HG02970 (cell line): Measurements from ENCODE around the gene SLAMF1.

Source experiments
- ATAC-seq: cut with Tn5 transposase; IDR thresholded peaks from one replicate; pipeline ENCODE4 v1.9.1; 2021; ENCODE audit warnings: mild to moderate bottlenecking, moderate library complexity, moderate number of reproducible peaks; ENCODE audit not compliant: unreplicated experiment, low FRiP score

Gene SLAMF1

GRCh38 chr1:160625725-160626498 lies 20.9 kb downstream of the SLAMF1 start:
- no peak for ATAC-seq

- no peak for ATAC-seq
These were observed 21.5 kb downstream of the SLAMF1 start for GRCh38 chr1:160625321-160625720.

- no peak for ATAC-seq
These were observed 22.4 kb downstream of the SLAMF1 start for GRCh38 chr1:160624464-160624863.

DNA sequence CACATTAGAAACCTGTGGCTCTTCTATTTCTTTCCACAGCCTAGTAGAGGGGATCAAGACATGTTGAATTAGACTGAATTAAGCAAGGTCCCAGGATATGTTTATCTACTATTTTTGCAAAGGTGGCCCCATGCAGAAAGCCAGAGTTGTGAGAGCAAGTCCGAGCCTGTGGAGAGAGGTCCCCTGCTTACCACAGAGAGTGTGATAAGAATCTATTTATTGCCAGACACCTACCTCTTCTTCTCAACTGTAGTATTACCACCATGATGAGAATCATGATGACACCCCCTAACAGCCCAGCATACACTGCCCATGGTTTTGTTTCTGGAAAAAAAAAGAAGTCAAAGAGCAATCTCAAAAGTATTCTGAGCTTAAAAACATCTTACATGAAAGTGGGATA lies 23.0 kb downstream of the SLAMF1 start:
- no peak for ATAC-seq

- no peak for ATAC-seq
These were observed 23.6 kb downstream of the SLAMF1 start for GRCh38 chr1:160623227-160623633.

- ATAC-seq = no peak
These were observed 24.2 kb downstream of the SLAMF1 start for GRCh38 chr1:160622501-160623226.

DNA sequence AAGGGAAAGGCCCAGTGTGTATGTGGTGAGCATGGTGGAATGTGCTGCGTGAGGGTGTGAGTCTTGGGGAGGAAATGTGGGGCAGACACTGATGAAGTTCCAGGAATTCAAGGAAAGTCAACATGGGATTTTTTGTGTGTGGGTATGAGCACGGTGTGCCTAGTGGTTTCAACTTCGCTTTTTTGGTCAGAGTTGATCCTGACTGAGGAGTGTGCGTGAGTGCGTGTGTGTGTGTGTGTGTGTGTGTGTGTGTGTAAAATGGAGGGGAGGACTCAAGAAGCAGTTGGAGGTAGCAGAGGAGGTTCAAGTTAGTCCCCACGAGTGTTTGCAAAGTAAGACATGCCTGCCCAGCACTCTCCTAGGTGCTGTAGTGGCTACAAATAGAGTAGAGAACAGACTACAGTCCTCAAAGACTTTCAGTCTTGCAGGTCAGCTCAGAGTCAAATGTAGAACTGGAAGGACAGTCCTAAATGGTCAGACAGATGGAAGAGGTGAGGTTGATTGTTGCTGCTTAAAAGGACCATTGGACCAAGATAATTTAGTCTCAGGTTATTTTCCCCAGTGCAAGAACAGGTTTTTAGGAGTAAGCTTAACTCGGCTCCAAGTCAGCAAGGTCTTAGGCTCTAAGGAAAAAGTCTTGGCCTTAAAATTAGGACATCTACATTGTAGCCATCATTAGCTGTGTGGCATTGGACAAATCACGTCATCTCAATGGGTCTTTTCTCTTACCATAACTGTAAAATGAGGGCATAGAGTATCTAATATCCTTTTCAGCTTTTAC lies 25.0 kb downstream of the SLAMF1 start:
- ATAC-seq = no peak

DNA sequence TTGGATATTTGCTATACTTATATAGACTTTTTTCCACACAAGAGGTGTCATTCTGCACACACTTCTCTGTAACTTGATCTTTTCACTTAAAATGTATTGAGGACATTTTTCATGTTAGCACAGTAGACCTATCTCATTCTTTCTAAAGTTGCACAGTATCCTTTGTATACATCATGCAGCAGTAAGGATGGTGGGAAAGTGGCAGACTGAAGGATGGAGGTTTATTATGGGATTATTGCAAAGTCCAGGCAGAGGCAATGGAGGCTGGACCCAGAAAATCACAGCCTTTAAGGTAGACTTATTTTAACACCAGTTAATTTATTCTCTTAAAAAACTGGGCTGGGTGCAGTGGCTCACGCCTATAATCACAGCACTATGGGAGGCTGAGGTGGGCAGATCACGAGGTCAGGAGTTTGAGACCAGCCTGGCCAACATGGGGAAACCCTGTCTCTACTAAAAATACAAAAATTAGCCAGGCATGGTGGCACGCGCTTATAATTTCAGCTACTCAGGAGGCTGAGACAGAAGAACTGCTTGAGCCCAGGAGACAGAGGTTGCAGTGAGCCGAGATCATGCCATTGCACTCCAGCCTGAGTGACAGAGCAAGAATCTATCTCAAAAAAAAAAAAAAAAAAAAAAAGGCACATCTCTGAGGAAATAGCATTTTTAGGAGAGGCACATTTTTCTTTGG lies 25.8 kb downstream of the SLAMF1 start:
- no peak for ATAC-seq

- ATAC-seq = no peak
These were observed 27.0 kb downstream of the SLAMF1 start for GRCh38 chr1:160619742-160620277.

DNA sequence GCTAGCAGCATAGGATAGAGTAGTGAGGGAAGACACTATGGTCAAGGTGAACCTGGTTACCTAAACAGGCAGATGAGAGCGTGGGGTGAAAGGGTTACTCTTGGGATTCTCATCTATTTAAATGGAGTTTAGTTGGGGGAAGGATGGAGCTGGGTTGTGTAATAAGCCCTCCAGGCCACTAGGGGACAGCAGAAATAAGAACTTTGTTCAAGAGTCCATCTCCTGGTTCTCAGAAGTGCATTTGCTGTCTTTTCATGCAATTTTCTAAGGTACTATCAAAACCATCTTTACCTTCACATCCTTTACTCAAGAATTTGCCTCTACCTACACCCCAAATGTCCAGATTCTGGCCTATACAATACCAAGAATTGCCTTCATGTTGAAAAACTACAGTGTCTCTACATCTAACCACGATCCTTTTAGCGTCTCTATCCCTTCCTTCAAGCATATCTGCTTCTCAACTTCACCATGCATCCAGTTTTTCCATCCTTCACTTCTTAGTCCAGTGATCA lies 28.0 kb downstream of the SLAMF1 start:
- ATAC-seq = no peak

DNA sequence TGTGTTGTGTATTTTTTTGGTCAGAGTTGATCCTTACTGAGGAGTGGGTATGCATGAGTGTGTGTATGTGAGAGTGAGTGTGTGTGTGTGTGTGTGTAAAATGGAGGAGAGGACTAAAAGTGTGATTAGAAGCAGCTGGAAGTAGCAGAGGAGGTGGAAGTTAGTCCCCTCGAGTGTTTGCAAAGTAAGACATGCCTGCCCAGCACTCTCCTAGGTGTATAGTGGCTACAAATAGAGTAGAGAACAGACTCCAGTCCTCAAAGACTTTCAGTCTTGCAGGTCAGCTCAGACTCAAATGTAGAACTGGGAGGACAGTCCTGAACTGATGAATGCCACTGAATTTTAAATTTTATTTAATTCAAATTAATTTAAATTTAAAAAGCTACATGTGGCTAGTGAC lies 28.5 kb downstream of the SLAMF1 start:
- no peak for ATAC-seq

DNA sequence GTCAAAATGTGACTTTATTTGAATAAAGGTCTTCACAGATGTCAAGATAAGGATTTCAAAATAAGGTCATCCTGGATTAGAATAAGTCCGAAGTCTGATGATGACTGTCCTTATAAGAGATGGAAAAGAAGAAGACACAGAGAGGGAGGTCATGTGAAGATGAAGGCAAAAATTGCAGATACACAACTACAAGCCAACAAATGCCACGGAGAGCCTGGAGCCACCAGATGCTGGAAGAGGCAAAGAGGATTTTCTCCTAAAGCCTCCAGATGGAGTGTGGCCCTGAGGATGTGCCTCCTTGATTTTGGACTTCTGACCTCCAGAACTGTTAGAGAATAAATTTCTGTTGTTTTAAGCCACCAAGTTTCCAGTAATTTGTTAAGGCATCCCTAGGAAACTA lies 31.2 kb downstream of the SLAMF1 start:
- no peak for ATAC-seq

GRCh38 chr1:160614410-160614809 lies 32.4 kb downstream of the SLAMF1 start:
- no peak for ATAC-seq

GRCh38 chr1:160612613-160613218 lies 34.1 kb downstream of the SLAMF1 start:
- no peak for ATAC-seq

- ATAC-seq = no peak
These were observed 36.1 kb downstream of the SLAMF1 start for GRCh38 chr1:160610569-160611242.

DNA sequence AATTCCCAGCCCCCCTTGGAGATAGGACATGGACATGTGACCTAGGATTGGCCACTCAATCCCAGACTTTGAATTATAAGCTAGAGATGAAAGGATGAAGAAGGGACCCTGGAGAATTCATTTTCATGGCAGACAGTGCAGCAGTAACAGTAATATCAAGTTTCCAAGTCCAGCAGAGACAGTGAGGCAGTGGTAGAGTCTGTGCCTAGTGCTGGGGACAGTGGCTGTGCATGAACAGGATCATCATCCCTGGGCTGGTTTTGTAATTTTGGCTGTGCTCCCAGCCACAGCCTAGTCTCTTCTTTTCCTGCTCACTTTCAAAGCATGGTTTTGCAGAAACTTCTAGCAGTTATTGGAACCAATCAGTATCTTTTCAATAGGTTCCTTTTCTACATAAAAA lies 37.9 kb downstream of the SLAMF1 start:
- no peak for ATAC-seq

- ATAC-seq = no peak
These were observed 38.3 kb downstream of the SLAMF1 start for GRCh38 chr1:160608514-160608913.

- no peak for ATAC-seq
These were observed 38.8 kb downstream of the SLAMF1 start for GRCh38 chr1:160608057-160608456.

DNA sequence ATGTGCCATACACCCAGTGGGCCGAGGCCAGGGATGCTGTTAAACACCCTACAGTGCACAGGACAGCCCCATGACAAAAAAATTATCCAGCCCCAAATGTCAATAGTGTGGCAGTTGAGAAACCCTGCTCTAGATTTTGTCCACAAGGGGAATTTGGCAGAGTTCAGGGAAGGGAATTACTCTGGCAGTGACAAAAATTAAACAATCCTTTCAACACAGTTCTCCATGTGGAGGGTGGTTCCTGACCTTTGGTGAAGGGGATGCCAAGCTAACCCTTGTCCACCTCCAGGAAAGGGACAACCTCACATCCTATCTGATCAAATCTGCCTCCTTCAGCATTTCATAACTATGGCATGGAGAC lies 39.2 kb downstream of the SLAMF1 start:
- no peak for ATAC-seq
